ENCODE results near the gene PSMB7.

PSMB7 gene

GRCh38 chr9:124411514-124412227 is 3.6 kb downstream of the PSMB7 start:
- no peak for TF ChIP-seq CTCF (IDR thresholded peaks at IDR 0.05; ENCODE audit: insufficient read depth, missing control alignments)
- no peak for FAIRE-seq
- no peak for DNase-seq (ENCODE audit: insufficient read length, low spot score)

- TF ChIP-seq CTCF (IDR thresholded peaks at IDR 0.05; ENCODE audit: insufficient read depth, missing control alignments) = peak; percentile 14
- no peak for DNase-seq (ENCODE audit: insufficient read length, low spot score)
- no peak for FAIRE-seq
Observed at GRCh38 chr9:124410321-124410913, 4.8 kb downstream of the PSMB7 start.

GRCh38 chr9:124409410-124409809 is 5.8 kb downstream of the PSMB7 start:
- FAIRE-seq (no peak), DNase-seq (ENCODE audit: insufficient read length, low spot score) (no peak)
- TF ChIP-seq CTCF (IDR thresholded peaks at IDR 0.05; ENCODE audit: insufficient read depth, missing control alignments) = no peak

GRCh38 chr9:124403246-124403645 is 12.0 kb downstream of the PSMB7 start:
- DNase-seq (ENCODE audit: insufficient read length, low spot score) = no peak
- no peak for FAIRE-seq
- no peak for TF ChIP-seq CTCF (IDR thresholded peaks at IDR 0.05; ENCODE audit: insufficient read depth, missing control alignments)

GRCh38 chr9:124399968-124400940 is 15.0 kb downstream of the PSMB7 start:
- FAIRE-seq (no peak), DNase-seq (ENCODE audit: insufficient read length, low spot score) (no peak)
- no peak for TF ChIP-seq CTCF (IDR thresholded peaks at IDR 0.05; ENCODE audit: insufficient read depth, missing control alignments)

GRCh38 chr9:124399323-124399967 is 15.8 kb downstream of the PSMB7 start:
- DNase-seq (ENCODE audit: insufficient read length, low spot score) (no peak), FAIRE-seq (no peak)
- TF ChIP-seq CTCF (IDR thresholded peaks at IDR 0.05; ENCODE audit: insufficient read depth, missing control alignments) = no peak

All from D721Med (cell line).